ENCODE results near the gene CFD.
"Not testable (repeated sequence)": the region's sequence is repeated elsewhere in the genome, so short reads cannot be mapped to it uniquely, and the experiment has no call there.

Gene CFD

GRCh38 chr19:873561-874041, 14.1 kb downstream of the CFD start:
- no peak for DNase-seq

- no peak for DNase-seq
Measured at GRCh38 chr19:875265-875879, 15.9 kb downstream of the CFD start.

GRCh38 chr19:876089-876488, 16.6 kb downstream of the CFD start:
- DNase-seq, result no peak

GRCh38 chr19:876780-877314, 17.4 kb downstream of the CFD start:
- no peak for DNase-seq

GRCh38 chr19:877992-878660, 18.7 kb downstream of the CFD start:
- DNase-seq, result not testable (repeated sequence)

GRCh38 chr19:878751-879561, 19.5 kb downstream of the CFD start:
- DNase-seq, result not testable (repeated sequence)

GRCh38 chr19:879711-880438, 20.4 kb downstream of the CFD start:
- no peak for DNase-seq

- DNase-seq, result no peak
Measured at GRCh38 chr19:881385-882071, 22.1 kb downstream of the CFD start.

GRCh38 chr19:882871-883497, 23.5 kb downstream of the CFD start:
- no peak for DNase-seq

GRCh38 chr19:883661-884211, 24.3 kb downstream of the CFD start:
- DNase-seq, result no peak

GRCh38 chr19:884420-885211, 25.2 kb downstream of the CFD start:
- no peak for DNase-seq

- DNase-seq, result no peak
Measured at GRCh38 chr19:885536-886224, 26.2 kb downstream of the CFD start.

- no peak for DNase-seq
Measured at GRCh38 chr19:887072-887471, 27.6 kb downstream of the CFD start.

GRCh38 chr19:887599-887998, 28.1 kb downstream of the CFD start:
- no peak for DNase-seq

- no peak for DNase-seq
Measured at GRCh38 chr19:888581-889385, 29.3 kb downstream of the CFD start.

- no peak for DNase-seq
Measured at GRCh38 chr19:889662-890295, 30.3 kb downstream of the CFD start.

- no peak for DNase-seq
Measured at GRCh38 chr19:890831-891230, 31.4 kb downstream of the CFD start.

- DNase-seq, result not testable (repeated sequence)
Measured at GRCh38 chr19:891421-892200, 32.1 kb downstream of the CFD start.
